HG03108 (cell line): ENCODE data around the gene MTMR3.
A peak's percentile ranks its signal among the peaks of the same experiment; 100 is the strongest.

ENCODE experiments used
- ATAC-seq: cut with Tn5 transposase; IDR thresholded peaks from one replicate; pipeline ENCODE4 v1.9.1; 2021; ENCODE audit warnings: moderate library complexity; ENCODE audit not compliant: unreplicated experiment

Gene MTMR3

DNA sequence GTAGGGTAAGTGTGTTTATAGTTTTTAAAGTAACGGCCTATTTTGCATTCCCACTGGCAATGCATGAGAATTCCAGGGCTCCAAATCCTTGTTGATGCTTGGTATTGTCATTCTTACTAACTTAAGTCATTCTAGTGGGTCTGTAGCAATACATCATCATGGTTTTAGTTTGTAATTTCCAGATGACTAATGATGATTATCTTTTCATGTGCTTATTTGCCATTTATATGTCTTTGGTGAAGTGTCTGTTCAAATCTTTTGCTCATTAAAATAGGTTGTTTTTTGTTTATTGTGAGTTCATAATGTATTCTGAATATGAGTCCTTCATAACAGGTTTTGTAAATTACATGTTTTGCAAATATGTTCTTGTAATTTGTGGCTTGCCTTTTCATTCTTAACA is 31.2 kb downstream of the MTMR3 start:
- ATAC-seq, result no peak

GRCh38 chr22:29914991-29915533 is 32.1 kb downstream of the MTMR3 start:
- ATAC-seq, result no peak

DNA sequence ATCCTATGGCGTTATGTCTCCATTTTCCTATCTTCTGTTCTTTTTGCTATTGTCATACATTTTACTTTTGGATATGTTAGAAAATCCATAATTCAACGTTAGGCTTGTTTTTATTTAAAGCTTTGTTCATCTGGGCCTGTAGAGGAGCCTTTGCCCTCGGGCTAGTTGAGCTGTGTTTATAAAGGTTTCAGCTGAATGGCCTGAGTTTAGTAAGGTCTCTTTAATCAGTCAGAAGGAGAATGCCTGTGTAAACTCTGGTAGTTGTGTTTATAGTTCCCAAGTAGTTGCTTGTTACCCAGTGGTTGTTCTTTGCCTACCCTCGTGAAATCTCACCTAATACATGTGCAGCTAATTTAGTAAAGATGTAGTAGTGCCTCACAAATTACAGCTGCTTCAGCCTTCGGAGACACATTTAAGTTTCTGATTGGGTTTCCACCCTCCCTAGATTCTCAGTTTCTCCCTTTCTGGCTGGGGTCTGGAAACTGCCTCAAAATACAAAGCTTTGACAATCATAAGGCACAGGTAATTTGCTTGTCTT is 33.1 kb downstream of the MTMR3 start:
- no peak for ATAC-seq

DNA sequence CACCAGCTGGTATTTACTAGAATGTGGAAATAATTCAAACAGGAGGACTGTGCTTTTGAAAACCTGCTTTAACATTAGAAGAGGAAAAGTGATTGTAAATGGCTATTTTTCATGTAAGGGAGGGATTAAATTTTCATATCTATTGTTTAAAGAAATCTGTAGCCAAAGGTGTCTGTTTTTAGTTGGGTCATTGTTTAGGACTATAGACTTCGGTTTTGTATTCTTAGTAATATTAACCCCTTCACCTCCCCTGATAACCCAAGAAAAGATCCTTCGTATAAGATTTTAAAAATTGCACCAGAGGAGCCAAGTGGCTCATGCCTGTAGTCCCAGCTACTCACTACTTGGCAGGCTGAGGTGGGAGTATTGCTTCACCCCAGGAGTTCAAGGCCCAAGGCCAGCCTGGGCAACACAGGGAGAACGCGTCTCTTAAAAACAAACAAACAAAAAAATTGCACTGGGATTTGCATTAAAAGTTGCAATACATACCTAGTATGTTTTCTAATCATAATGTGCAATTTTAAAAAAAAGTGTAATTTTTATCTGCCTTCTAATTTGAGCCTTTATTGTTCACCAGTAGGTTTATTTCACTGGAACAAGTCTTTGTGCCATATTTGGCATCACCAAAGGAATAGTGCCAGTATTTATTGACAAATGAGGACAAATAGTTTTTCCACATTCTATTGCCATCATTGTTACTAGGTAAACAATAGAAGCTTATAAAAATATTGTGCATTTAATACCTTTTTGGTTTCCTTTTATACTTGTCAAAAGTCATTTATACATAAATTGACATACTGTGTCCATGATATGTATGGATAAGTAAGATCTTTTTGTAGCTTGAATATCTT is 34.3 kb downstream of the MTMR3 start:
- ATAC-seq, result no peak

GRCh38 chr22:29925402-29925801 is 42.4 kb downstream of the MTMR3 start:
- ATAC-seq, result no peak

DNA sequence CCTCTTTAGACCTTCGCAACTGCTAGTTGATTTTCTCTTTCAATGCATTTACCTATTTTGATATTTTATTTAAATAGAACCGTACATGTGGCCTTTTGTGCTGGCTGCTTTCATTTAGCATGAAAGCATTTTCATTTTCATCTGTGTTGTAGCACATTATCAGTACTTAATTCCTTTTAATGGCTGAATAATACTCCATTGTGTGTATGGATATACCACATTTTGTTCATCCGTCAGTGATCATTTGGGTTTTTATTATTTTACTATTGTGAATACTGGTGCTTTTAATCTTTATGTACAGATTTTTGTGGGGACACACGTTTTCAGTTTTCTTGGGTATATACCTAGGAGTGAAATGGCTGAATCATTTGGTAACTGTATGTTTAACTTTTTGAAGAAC is 43.1 kb downstream of the MTMR3 start:
- no peak for ATAC-seq

GRCh38 chr22:29932136-29932535 is 49.2 kb downstream of the MTMR3 start:
- ATAC-seq, result no peak

DNA sequence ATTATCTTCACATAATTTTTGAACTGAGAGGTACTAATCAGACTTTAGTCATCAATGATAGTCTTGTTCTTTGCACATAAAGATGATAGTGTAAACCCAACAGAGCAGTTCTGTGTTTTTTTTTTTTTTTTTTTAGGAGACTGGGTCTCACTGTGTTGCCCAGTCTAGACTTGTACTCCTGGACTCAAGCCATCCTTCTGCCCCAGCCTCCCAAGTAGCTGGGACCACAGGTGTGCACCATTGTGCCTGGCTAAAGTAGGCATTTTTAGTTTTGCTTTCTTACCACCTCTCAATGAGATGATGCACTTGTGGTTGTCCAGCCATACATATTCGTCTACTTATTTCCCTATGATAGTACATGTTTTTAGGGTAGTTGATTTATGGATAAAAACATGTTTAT is 50.6 kb downstream of the MTMR3 start:
- ATAC-seq, result no peak

GRCh38 chr22:29934596-29934995 is 51.6 kb downstream of the MTMR3 start:
- no peak for ATAC-seq

GRCh38 chr22:29936186-29936585 is 53.2 kb downstream of the MTMR3 start:
- no peak for ATAC-seq

DNA sequence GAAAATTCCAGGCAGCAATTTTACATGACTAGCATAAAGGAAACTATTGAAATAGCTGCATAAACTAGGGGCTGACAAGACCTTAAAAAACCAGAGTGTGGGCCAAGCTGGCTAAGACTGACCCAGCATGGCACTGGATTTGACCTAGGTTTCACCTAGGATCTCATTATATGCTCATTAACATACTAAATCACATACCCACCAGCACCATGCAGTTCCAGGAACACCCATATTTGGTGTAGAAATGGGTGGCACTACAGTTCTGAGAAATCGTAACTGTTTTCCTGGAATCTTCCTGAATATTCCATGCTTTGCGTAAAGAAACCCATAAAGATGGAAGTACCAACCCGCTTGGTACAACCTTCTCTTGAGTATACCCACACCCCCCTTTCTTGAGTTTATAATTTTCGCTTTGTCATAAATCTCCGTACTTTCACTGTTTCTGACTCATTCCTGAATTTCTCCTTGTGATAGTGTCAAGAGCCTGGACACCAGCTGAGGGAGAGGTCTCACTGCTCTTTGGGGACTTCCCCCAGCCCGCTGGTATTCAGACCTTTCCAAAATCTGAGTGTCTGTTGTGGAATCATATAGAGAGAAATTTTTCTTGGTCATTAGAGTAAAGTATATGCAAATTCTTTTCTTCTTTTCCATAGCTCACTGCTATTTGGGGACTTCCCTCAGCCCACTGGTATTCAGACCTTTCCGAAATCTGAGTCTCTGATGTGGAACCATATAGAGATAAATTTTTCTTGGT is 55.1 kb downstream of the MTMR3 start:
- ATAC-seq, result peak; percentile 64

DNA sequence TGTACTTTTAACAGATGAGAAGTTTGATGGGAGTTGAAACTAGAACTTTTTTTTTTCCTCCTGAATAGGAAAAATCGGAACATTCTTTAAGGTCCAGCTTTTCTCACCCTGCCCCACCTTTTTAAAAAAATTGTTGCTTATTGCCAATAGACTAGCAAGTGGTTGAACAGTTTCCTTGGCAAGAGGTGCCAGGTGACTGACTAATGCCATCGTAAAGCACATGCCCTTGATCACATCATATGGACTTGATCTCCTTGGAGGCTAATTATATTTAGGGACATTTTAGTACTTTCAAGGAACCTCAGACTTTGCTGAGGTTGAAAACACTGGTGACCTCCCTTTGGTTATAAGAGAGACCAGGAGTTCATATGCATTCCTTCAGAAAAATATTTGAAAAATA is 57.6 kb downstream of the MTMR3 start:
- no peak for ATAC-seq

DNA sequence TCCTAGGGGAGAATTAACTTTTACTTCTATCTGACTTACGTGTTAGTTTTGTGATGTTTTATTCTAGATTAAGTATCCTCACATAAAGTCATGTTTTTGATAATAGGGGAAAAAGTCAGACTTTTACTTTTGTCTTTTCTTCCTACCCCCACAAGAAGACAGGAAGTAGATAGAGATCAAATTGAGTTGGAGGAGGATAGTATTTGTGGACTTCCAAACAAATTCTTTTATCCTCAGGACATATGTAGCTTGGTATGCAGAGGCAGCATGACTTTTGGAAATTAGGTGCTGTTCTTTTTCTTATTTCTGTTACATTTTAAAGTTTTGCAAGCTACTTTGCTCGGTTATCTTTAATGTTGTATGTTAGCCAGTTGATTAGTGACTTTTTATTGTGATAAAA is 61.4 kb downstream of the MTMR3 start:
- ATAC-seq, result no peak

GRCh38 chr22:29945435-29945834 is 62.5 kb downstream of the MTMR3 start:
- no peak for ATAC-seq

DNA sequence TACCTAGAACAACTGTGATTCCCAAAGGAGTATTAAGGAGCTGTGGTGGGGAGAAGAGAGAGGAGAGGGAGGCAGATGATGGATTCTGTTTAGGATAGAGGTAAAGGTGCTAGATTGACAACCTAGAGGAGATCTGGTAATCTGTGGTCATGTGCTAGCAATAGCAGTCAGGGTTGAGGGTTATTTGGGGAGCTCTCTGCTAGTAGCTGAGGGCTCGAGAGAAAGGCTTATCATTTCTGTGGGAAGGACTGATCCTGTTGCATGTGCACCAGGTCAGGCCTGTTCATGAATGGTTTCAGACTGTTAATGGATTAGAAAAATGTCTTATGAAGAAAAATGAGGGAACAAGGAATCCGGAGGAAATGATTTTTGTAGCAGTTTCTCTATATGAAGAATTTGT is 63.2 kb downstream of the MTMR3 start:
- ATAC-seq, result no peak

DNA sequence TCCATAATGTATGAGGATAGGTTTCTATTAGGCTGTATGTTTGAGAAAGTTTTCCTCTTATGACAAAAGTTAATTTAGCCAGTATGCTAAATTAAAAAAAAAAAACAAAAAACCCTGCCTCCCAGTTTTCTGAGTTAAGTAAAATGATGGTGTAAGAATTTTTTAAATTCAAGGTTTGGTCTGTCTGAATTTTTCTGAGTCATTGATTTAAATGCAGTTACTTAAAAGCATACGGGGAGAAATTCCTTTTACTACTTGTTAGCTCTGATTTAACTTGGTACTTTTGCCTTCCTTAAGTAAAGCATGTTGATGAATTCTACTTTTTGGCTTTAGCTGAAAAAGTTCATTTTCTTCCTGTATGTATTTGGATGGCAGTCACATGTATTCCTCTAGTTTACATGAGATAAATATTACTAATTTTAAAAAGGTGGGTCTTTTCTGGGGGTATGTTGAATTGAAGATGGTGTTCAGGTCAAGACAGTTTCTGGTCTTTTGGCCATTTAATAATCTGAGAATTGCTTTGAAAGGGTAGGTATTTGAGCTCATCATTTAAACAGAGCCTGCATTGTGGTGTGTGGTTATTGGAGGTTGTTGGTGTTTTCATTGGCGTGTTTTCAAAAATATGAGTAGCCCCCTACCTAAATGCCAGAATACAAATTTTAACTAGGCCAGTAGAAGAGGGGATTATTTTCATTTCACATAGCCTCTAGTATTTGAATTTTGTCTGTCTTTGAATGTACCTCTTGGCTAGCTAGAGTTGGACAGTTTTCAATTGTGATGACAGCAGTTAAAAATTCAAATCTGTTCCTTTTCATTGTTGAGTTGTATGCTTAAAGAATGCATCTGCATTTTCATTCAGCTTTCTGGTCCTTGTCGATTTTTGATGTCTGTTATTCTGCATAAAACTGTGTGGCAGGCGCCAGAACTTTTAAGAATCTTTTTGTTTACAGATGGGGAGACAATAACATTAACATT is 64.7 kb downstream of the MTMR3 start:
- no peak for ATAC-seq

- no peak for ATAC-seq
These were observed 65.4 kb downstream of the MTMR3 start for GRCh38 chr22:29948385-29948769.

DNA sequence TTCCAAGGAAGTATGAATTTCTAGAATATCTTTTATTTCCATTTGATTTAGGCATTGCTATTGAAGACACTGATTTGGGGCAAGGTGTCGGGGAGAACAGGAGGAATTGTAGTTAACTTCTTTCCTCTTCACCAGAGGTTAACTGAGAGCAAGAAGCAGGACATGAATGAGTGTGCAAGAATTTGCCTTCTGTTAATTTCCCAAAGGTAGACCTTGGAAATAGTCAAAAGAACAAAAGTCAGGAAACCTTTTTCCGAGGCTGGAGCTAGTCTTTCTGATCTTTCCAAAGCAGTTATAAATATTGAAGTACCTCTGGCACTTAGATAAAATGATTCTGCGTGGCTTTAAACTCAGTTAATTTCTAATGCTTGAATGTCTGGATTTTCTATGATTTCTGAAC is 66.9 kb downstream of the MTMR3 start:
- no peak for ATAC-seq

GRCh38 chr22:29951791-29952413 is 68.9 kb downstream of the MTMR3 start:
- no peak for ATAC-seq

GRCh38 chr22:29954203-29954855 is 71.4 kb downstream of the MTMR3 start:
- ATAC-seq, result no peak
